ENCODE results near the gene WDR27. TPM values are rescaled to one million over a fixed set of nuclear protein-coding genes. Genes with fewer than 3 reads are reported as not detected.

WDR27 gene
- total RNA-seq, 4 donors from 2014 or later = 23.1 to 101 (median 75.8) TPM

- no peak overlapping the region for H3K4me3 ChIP-seq
- no peaks in the 10 kb centered on the region for H3K36me3 ChIP-seq
- no peaks in the 10 kb centered on the region for H3K27me3 ChIP-seq
- no peaks in the 10 kb centered on the region for H3K9me3 ChIP-seq
- no peak overlapping the region for H3K27ac ChIP-seq
- H3K4me1 ChIP-seq = no peaks in the 10 kb centered on the region
- DNase-seq = no peak
- no peak for TF ChIP-seq POLR2A (IDR thresholded peaks at IDR 0.05)
- no peak for TF ChIP-seq CTCF (IDR thresholded peaks at IDR 0.05)
Observed at GRCh38 chr6:169571123-169571962, 130.5 kb downstream of the WDR27 start.

- no peaks in the 10 kb centered on the region for H3K9me3 ChIP-seq
- H3K27me3 ChIP-seq = no peaks in the 10 kb centered on the region
- no peak for TF ChIP-seq POLR2A (IDR thresholded peaks at IDR 0.05)
- no peak for TF ChIP-seq CTCF (IDR thresholded peaks at IDR 0.05)
- no peak overlapping the region for H3K4me3 ChIP-seq
- H3K27ac ChIP-seq = no peak overlapping the region
- H3K4me1 ChIP-seq = no peaks in the 10 kb centered on the region
- H3K36me3 ChIP-seq = no peaks in the 10 kb centered on the region
- no peak for DNase-seq
Observed at GRCh38 chr6:169568314-169569087, 133.3 kb downstream of the WDR27 start.

- DNase-seq = no peak
- H3K4me1 ChIP-seq = no peaks in the 10 kb centered on the region
- TF ChIP-seq POLR2A (IDR thresholded peaks at IDR 0.05) = no peak
- no peak for TF ChIP-seq CTCF (IDR thresholded peaks at IDR 0.05)
- no peaks in the 10 kb centered on the region for H3K9me3 ChIP-seq
- H3K4me3 ChIP-seq = no peak overlapping the region
- no peaks in the 10 kb centered on the region for H3K27me3 ChIP-seq
- H3K36me3 ChIP-seq = no peaks in the 10 kb centered on the region
- H3K27ac ChIP-seq = no peak overlapping the region
Observed at GRCh38 chr6:169567819-169568218, 134.0 kb downstream of the WDR27 start.

- TF ChIP-seq CTCF (IDR thresholded peaks at IDR 0.05) (no peak), POLR2A (IDR thresholded peaks at IDR 0.05) (no peak)
- H3K27me3 ChIP-seq = no peaks in the 10 kb centered on the region
- no peak for DNase-seq
Observed at GRCh38 chr6:169566961-169567750, 134.7 kb downstream of the WDR27 start.

GRCh38 chr6:169566319-169566718 lies 135.5 kb downstream of the WDR27 start:
- H3K27me3 ChIP-seq = no peaks in the 10 kb centered on the region
- TF ChIP-seq CTCF (IDR thresholded peaks at IDR 0.05) (no peak), POLR2A (IDR thresholded peaks at IDR 0.05) (no peak)
- no peaks in the 10 kb centered on the region for H3K9me3 ChIP-seq
- no peaks in the 10 kb centered on the region for H3K36me3 ChIP-seq
- DNase-seq = no peak
- H3K4me3 ChIP-seq = no peak overlapping the region
- H3K4me1 ChIP-seq = no peaks in the 10 kb centered on the region
- no peak overlapping the region for H3K27ac ChIP-seq

More at GRCh38 chr6:169566961-169567750, 134.7 kb downstream of the WDR27 start:
- Histone ChIP-seq H3K27ac (no peak overlapping the region), H3K9me3 (no peaks in the 10 kb centered on the region), H3K4me1 (no peaks in the 10 kb centered on the region), H3K4me3 (no peak overlapping the region), H3K36me3 (no peaks in the 10 kb centered on the region)
